K562 (cell line): ENCODE results near the gene EOGT. TPM values are rescaled to one million over a fixed set of nuclear protein-coding genes. Genes with fewer than 3 reads are reported as not detected.

ENCODE experiments used
- ETV5 ChIP-seq: sonication (generic); formaldehyde crosslinking; IDR thresholded peaks from 2 replicates; pipeline ENCODE4 v1.4.0; 2020; ENCODE audit warnings: low read depth, mild to moderate bottlenecking, missing genetic modification reagents
- FOXM1 ChIP-seq, 2 experiments: fragments of 450-650 bp in 1 of 2; sonication (generic) in 1 of 2; formaldehyde crosslinking in 1 of 2; IDR thresholded peaks; 2 replicates each; pipeline versions ENCODE4 v1.6.1 to v1.9.0; 2017 to 2022; ENCODE audit warnings: low read depth in 2 of 2, mild to moderate bottlenecking in 2 of 2, missing genetic modification reagents in 1 of 2, moderate library complexity in 1 of 2
- GABPB1 ChIP-seq: sonication (generic); formaldehyde crosslinking; IDR thresholded peaks from 2 replicates; pipeline ENCODE4 v1.8.0; 2022; ENCODE audit warnings: mild to moderate bottlenecking, missing genetic modification reagents
- GTF2F1 ChIP-seq: IDR thresholded peaks from 2 replicates; pipeline ENCODE4 v1.6.1; 2011; ENCODE audit warnings: low read depth, low read length, improper control_type of control experiment
- HDGF ChIP-seq: fragments of 450-650 bp; IDR thresholded peaks from 2 replicates; pipeline ENCODE4 v1.6.1; 2016
- NFATC3 ChIP-seq: fragments of 450-650 bp; IDR thresholded peaks from 2 replicates; pipeline ENCODE4 v1.6.1; 2017; ENCODE audit warnings: mild to moderate bottlenecking
- NR1H2 ChIP-seq: sonication (generic); formaldehyde crosslinking; IDR thresholded peaks from 2 replicates; pipeline ENCODE4 v1.4.0; 2020; ENCODE audit warnings: mild to moderate bottlenecking, missing genetic modification reagents
- PCBP2 ChIP-seq: fragments of 200-400 bp; formaldehyde crosslinking; IDR thresholded peaks from 2 replicates; pipeline ENCODE4 v1.6.1; 2018; ENCODE audit warnings: low read length, low read depth, mild to moderate bottlenecking, moderate library complexity; ENCODE audit not compliant: poor library complexity, severe bottlenecking
- RBM14 ChIP-seq: fragments of 200-400 bp; formaldehyde crosslinking; IDR thresholded peaks from 2 replicates; pipeline ENCODE4 v1.6.1; 2018; ENCODE audit warnings: low read depth, mild to moderate bottlenecking, low read length, moderate library complexity, borderline replicate concordance; ENCODE audit not compliant: insufficient read depth
- RNF2 ChIP-seq: sonication (generic); IDR thresholded peaks from 2 replicates; pipeline ENCODE4 v1.6.1; 2016
- STAT5B ChIP-seq: fragments of 250-450 bp; sonication (Bioruptor Pico); IDR thresholded peaks from 2 replicates; pipeline ENCODE4 v1.8.0; 2021; ENCODE audit warnings: mild to moderate bottlenecking, inconsistent platforms
- TAF15 ChIP-seq: fragments of 200-400 bp; formaldehyde crosslinking; IDR thresholded peaks from 2 replicates; pipeline ENCODE4 v1.6.1; 2017; ENCODE audit warnings: mild to moderate bottlenecking, low read depth, low read length, moderate library complexity
- ZKSCAN3 ChIP-seq: fragments of 250-450 bp; sonication (Bioruptor Pico); IDR thresholded peaks from 2 replicates; pipeline ENCODE4 v1.4.0; 2020
- ZNF134 ChIP-seq: fragments of 250-450 bp; sonication (Bioruptor Pico); conservative IDR thresholded peaks from 2 replicates; pipeline ENCODE4 v1.4.0; 2020
- ZNF146 ChIP-seq: IDR thresholded peaks from one replicate; pipeline ENCODE4 v1.6.1; 2018; ENCODE audit warnings: missing compliant biosample characterization; ENCODE audit not compliant: unreplicated experiment
- ZNF174 ChIP-seq: fragments of 250-450 bp; sonication (Bioruptor Pico); IDR thresholded peaks from 2 replicates; pipeline ENCODE4 v1.4.0; 2020; ENCODE audit warnings: mild to moderate bottlenecking
- ZNF23 ChIP-seq: fragments of 250-450 bp; sonication (Bioruptor Pico); IDR thresholded peaks from 2 replicates; pipeline ENCODE4 v1.4.0; 2020; ENCODE audit warnings: mild to moderate bottlenecking
- polyA plus RNA-seq, 8 experiments: library from polyadenylated mRNA; depleted of rRNA in 4 of 8; stranded (reverse) in 5 of 8; unstranded in 3 of 8; fragments of >200 nt; fragmentation: Nextera tagmentation in 2 of 8; fragmentation: Illumina TruSeq in 1 of 8; extraction: Ambion mirVana in 2 of 8; extraction: Trizol in 1 of 8; gene quantifications; 2 replicates each; pipeline versions ENCODE4 v1.2.1 to v1.2.3, GENCODE V29; 2011 to 2014; ENCODE audit warnings: inconsistent platforms in 1 of 8, missing spikeins in 1 of 8
- total RNA-seq, 7 experiments: library from RNA; depleted of rRNA in 6 of 7; stranded (reverse); fragments of >200 nt in 6 of 7; fragmentation: Illumina TruSeq in 2 of 7; extraction: Trizol in 2 of 7; gene quantifications; 2 replicates each; pipeline versions ENCODE4 v1.2.1 to v1.2.3, GENCODE V29; 2011 to 2021; ENCODE audit warnings: low replicate concordance in 1 of 7
- TF ChIP-seq, protein P1 (sequence below): sonication (generic); formaldehyde crosslinking; IDR thresholded peaks from 2 replicates; pipeline ENCODE4 v1.8.0; 2023; ENCODE audit warnings: mild to moderate bottlenecking, missing genetic modification reagents
- TF ChIP-seq, protein P2 (sequence below): fragments of 450-650 bp; IDR thresholded peaks from 2 replicates; pipeline ENCODE4 v1.6.1; 2016; ENCODE audit warnings: missing biosample characterization, missing genetic modification characterization
- TF ChIP-seq, protein P3 (sequence below): fragments of 450-650 bp; IDR thresholded peaks from 2 replicates; pipeline ENCODE4 v1.6.1; 2016
- TF ChIP-seq, protein P4 (sequence below): fragments of 200-800 bp; sonication (Bioruptor generic); IDR thresholded peaks from 2 replicates; pipeline ENCODE4 v1.6.1; 2017; ENCODE audit warnings: missing genetic modification characterization, missing compliant biosample characterization
- TF ChIP-seq, protein P5 (sequence below): sonication (generic); formaldehyde crosslinking; IDR thresholded peaks from 2 replicates; pipeline ENCODE4 v1.9.0; 2022; ENCODE audit warnings: mild to moderate bottlenecking, missing genetic modification reagents
- TF ChIP-seq, protein P6 (sequence below): IDR thresholded peaks from 2 replicates; pipeline ENCODE4 v1.6.1; 2014; ENCODE audit warnings: antibody characterized with exemption

The EOGT gene
- total and polyA plus RNA-seq, 9 of the 15 experiments (the other 6 are each of a cell fraction or from before 2014, with no cell fraction given) = 3.6 to 17.9 (median 7.4) TPM

DNA sequence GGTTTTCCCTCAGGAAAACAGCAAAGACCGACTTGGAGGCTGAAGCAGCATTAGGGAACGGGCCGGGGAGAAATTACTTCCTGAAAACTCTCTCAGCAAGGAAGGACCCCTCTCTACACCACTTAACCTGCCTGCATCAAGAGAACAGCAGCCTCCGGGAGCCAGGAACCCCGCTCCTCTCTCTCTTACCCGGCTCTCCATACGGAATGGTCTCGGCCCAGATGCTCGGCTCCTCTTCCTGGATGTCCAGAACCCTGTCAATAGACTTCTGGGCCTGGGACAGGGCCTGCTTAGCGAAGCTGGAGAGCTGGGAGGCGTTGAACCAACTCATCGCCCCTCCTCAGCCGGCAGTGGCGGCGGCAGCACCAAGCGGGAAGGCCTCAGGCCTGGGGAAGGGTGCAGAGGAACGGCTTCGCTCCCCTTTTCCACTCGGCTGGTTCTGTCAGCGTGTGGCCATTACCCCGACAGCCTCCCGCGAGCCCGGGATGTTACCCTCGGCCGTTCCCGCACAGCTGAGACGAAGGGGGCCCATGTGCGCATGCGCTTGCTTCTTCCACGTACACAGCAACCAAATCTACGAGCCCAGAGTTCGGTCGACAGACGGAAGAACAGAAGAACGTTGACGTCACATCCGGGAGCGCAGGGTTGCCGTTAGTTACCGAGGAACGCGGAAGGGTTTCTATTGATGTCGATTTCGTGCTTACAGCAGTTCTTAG is 38.4 kb upstream of the EOGT start, which contains the start of gene TMF1 (continued):
- TF ChIP-seq, protein P1, sequence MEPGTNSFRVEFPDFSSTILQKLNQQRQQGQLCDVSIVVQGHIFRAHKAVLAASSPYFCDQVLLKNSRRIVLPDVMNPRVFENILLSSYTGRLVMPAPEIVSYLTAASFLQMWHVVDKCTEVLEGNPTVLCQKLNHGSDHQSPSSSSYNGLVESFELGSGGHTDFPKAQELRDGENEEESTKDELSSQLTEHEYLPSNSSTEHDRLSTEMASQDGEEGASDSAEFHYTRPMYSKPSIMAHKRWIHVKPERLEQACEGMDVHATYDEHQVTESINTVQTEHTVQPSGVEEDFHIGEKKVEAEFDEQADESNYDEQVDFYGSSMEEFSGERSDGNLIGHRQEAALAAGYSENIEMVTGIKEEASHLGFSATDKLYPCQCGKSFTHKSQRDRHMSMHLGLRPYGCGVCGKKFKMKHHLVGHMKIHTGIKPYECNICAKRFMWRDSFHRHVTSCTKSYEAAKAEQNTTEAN (CRISPR knock-in tag) = no peak
- TF ChIP-seq RBM14 (no peak), FOXM1 (IDR thresholded peaks at IDR 0.05; ENCODE audit: low read depth) (no peak), FOXM1 (CRISPR knock-in tag; IDR thresholded peaks at IDR 0.05; ENCODE audit: low read depth) (no peak), GABPB1 (peak; percentile 95), NR1H2 (CRISPR knock-in tag) (no peak), NFATC3 (no peak), TAF15 (no peak), ZNF134 (CRISPR knock-in tag) (no peak), ZKSCAN3 (CRISPR knock-in tag) (no peak), ZNF23 (CRISPR knock-in tag) (no peak), PCBP2 (no peak), ZNF146 (CRISPR knock-in tag) (no peak), RNF2 (no peak), GTF2F1 (no peak), STAT5B (no peak), ETV5 (CRISPR knock-in tag) (0 out of 2 replicates have a peak, but pooled peaks have one; percentile 59), HDGF (no peak), ZNF174 (CRISPR knock-in tag) (no peak)
- TF ChIP-seq, protein P2, sequence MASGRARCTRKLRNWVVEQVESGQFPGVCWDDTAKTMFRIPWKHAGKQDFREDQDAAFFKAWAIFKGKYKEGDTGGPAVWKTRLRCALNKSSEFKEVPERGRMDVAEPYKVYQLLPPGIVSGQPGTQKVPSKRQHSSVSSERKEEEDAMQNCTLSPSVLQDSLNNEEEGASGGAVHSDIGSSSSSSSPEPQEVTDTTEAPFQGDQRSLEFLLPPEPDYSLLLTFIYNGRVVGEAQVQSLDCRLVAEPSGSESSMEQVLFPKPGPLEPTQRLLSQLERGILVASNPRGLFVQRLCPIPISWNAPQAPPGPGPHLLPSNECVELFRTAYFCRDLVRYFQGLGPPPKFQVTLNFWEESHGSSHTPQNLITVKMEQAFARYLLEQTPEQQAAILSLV (tag) = no peak
- TF ChIP-seq, protein P3, sequence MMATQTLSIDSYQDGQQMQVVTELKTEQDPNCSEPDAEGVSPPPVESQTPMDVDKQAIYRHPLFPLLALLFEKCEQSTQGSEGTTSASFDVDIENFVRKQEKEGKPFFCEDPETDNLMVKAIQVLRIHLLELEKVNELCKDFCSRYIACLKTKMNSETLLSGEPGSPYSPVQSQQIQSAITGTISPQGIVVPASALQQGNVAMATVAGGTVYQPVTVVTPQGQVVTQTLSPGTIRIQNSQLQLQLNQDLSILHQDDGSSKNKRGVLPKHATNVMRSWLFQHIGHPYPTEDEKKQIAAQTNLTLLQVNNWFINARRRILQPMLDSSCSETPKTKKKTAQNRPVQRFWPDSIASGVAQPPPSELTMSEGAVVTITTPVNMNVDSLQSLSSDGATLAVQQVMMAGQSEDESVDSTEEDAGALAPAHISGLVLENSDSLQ = no peak
- TF ChIP-seq, protein P4, sequence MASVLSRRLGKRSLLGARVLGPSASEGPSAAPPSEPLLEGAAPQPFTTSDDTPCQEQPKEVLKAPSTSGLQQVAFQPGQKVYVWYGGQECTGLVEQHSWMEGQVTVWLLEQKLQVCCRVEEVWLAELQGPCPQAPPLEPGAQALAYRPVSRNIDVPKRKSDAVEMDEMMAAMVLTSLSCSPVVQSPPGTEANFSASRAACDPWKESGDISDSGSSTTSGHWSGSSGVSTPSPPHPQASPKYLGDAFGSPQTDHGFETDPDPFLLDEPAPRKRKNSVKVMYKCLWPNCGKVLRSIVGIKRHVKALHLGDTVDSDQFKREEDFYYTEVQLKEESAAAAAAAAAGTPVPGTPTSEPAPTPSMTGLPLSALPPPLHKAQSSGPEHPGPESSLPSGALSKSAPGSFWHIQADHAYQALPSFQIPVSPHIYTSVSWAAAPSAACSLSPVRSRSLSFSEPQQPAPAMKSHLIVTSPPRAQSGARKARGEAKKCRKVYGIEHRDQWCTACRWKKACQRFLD = no peak
- TF ChIP-seq, protein P5, sequence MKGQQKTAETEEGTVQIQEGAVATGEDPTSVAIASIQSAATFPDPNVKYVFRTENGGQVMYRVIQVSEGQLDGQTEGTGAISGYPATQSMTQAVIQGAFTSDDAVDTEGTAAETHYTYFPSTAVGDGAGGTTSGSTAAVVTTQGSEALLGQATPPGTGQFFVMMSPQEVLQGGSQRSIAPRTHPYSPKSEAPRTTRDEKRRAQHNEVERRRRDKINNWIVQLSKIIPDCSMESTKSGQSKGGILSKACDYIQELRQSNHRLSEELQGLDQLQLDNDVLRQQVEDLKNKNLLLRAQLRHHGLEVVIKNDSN (CRISPR knock-in tag) = no peak
- TF ChIP-seq, protein P6, sequence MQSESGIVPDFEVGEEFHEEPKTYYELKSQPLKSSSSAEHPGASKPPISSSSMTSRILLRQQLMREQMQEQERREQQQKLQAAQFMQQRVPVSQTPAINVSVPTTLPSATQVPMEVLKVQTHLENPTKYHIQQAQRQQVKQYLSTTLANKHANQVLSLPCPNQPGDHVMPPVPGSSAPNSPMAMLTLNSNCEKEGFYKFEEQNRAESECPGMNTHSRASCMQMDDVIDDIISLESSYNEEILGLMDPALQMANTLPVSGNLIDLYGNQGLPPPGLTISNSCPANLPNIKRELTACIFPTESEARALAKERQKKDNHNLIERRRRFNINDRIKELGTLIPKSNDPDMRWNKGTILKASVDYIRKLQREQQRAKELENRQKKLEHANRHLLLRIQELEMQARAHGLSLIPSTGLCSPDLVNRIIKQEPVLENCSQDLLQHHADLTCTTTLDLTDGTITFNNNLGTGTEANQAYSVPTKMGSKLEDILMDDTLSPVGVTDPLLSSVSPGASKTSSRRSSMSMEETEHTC = no peak
